DMS114 treated with DMSO at 0.1 percent for 48 hours (cell line): ENCODE results near the gene ZNF821.
"Not testable (repeated sequence)": the region's sequence is repeated elsewhere in the genome, so short reads cannot be mapped to it uniquely, and the experiment has no call there.

ENCODE experiments used
- DNase-seq: peaks from one replicate; lab custom pipeline; 2025; ENCODE audit not compliant: unreplicated experiment; lab: John Stamatoyannopoulos, UW

The ZNF821 gene

DNA sequence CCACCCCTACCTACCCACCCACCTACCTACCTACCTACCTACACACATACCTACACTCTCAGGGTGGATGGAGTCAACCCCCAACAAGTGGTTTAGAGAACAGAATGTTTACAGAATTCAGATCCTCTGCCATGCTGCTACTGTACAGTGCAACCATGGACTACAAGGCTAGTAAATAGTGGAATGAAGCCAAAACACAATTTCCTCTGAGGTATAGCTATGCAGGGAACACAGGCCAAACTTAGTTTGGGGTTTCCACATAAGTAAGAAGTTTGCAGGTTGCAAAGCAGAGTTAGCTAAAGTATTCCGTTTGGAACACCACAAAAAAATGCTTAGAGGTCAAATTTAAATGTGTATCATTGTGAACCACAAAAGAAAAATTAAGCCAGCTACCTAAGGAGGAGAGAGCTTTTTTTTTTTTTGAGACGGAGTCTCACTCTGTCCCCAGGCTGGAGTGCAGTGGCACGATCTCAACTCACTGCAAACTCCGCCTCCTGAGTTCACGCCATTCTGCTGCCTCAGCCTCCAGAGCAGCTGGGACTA lies 72.7 kb downstream of the ZNF821 start:
- DNase-seq, result no peak

DNA sequence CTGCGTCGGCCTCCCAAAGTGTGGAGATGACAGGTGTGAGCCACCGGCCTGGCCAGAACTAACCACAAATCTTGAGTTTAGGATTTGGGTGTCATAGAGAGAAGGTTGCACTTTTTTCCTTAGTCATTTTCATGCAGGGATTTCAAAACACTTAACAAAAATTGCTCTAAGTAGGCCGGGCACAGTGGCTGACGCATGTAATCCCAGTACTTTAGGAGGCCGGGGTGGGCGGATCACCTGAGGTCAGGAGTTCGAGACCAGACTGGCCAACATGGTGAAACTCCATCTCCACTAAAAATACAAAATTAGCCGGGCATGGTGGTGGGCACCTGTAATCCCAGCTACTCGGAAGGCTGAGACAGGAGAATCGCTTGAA lies 73.8 kb downstream of the ZNF821 start:
- DNase-seq, result not testable (repeated sequence)
